Fibroblast of the aortic adventitia (primary cell): ENCODE results near the gene PRKAR1B. TPM values are rescaled to one million over a fixed set of nuclear protein-coding genes. Genes with fewer than 3 reads are reported as not detected.
"Not testable (repeated sequence)": the region's sequence is repeated elsewhere in the genome, so short reads cannot be mapped to it uniquely, and the experiment has no call there.

Source experiments
- DNase-seq: peaks from one replicate; pipeline ENCODE4 v3.0.0-alpha.2; 2010; ENCODE audit warnings: low read depth
- H3K4me3 ChIP-seq: 2 replicates; pipeline ENCODE4 v1.5.1; 2011; ENCODE audit warnings: low read depth, mild to moderate bottlenecking, control low read depth, low read length, moderate library complexity
- total RNA-seq: library from RNA; depleted of rRNA; stranded (reverse); fragments of >200 nt; gene quantifications from 2 replicates; pipeline ENCODE4 v1.2.3, GENCODE V29; 2012; ENCODE audit warnings: low replicate concordance
- TF ChIP-seq, protein P1 (sequence below): IDR thresholded peaks from 2 replicates; pipeline ENCODE4 v1.5.1; 2011; ENCODE audit warnings: mild to moderate bottlenecking, low read length, control low read depth, inconsistent platforms; ENCODE audit not compliant: insufficient read depth

PRKAR1B gene
- total RNA-seq, 1 donor = 7.0 TPM

GRCh38 chr7:620885-621284 is 106.2 kb downstream of the PRKAR1B start:
- H3K4me3 ChIP-seq = no peak overlapping the region
- TF ChIP-seq, protein P1, sequence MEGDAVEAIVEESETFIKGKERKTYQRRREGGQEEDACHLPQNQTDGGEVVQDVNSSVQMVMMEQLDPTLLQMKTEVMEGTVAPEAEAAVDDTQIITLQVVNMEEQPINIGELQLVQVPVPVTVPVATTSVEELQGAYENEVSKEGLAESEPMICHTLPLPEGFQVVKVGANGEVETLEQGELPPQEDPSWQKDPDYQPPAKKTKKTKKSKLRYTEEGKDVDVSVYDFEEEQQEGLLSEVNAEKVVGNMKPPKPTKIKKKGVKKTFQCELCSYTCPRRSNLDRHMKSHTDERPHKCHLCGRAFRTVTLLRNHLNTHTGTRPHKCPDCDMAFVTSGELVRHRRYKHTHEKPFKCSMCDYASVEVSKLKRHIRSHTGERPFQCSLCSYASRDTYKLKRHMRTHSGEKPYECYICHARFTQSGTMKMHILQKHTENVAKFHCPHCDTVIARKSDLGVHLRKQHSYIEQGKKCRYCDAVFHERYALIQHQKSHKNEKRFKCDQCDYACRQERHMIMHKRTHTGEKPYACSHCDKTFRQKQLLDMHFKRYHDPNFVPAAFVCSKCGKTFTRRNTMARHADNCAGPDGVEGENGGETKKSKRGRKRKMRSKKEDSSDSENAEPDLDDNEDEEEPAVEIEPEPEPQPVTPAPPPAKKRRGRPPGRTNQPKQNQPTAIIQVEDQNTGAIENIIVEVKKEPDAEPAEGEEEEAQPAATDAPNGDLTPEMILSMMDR = no peak
- DNase-seq = no peak

DNA sequence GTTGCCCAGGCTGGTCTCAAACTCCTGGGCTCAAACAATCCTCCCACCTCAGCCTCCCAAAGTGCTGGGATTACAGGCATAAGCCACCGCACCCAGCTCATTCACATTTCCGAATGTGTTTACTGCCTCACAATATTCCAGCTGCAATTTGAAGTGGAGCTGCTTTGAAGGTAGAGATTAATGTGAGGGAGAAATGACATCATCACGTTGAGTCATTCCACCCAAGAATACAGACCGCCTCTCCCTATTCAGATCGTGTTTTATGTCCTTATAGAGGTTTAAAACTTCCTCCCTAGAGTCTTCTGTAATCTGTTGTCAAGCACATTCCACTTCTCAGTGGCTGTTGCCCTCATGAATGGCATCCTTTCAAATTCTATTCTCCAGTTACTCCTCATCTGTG is 107.0 kb downstream of the PRKAR1B start:
- H3K4me3 ChIP-seq = no peak overlapping the region
- TF ChIP-seq, protein P1 = no peak
- DNase-seq = peak; percentile 43

GRCh38 chr7:619368-619840 is 107.7 kb downstream of the PRKAR1B start:
- TF ChIP-seq, protein P1 = no peak
- no peak for DNase-seq
- no peak overlapping the region for H3K4me3 ChIP-seq

- TF ChIP-seq, protein P1 = no peak
- no peak overlapping the region for H3K4me3 ChIP-seq
- no peak for DNase-seq
Observed at GRCh38 chr7:618539-619367, 108.3 kb downstream of the PRKAR1B start.

DNA sequence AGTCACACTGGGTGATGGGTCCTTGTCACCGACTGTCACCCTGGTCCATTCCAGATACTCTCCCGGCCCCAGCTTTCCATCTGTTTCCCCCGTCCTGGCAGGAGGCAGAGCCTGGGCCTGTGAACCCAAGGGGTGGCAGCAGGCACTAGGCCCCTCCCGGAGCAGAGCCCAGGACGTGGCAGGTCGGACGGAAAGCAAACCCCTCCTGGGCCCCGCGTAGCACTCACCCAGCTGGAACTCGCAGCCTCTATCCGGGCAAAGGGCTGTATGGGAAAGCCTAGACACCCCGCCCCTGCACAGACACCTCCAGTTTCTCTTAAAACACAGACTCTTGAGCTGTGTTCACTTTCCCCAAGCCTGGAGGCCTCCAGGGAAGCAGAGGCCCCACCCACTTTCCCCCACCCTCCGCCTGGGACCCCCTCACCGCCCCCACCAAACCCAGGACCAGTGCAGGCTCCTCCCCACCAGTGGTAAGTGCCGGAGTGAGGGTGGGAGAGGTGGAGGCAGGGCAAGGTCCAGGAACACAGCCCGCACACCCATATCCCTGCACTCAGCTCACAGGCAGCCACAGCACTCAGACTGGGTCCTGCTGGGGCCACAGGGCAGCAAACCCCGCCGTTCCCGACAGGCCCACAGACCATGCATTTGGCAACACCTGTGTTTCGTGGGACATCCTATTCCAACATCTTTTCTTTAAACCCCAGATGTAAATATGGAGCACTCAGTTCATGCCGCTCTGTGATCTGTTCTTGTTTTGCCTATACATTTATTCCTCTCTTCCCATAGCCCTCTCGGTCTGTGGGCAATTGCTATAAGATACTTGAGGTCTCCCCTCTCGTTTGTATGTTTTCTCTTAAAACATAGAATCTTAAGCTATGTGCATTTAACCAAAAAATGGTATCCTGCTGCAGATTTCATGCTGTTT is 109.2 kb downstream of the PRKAR1B start:
- DNase-seq = no peak

GRCh38 chr7:613442-614140 is 113.5 kb downstream of the PRKAR1B start:
- no peak for DNase-seq

More for the DNA sequence above, 109.2 kb downstream of the PRKAR1B start:
- TF ChIP-seq, protein P1 = no peak
- no peak overlapping the region for H3K4me3 ChIP-seq

DNA sequence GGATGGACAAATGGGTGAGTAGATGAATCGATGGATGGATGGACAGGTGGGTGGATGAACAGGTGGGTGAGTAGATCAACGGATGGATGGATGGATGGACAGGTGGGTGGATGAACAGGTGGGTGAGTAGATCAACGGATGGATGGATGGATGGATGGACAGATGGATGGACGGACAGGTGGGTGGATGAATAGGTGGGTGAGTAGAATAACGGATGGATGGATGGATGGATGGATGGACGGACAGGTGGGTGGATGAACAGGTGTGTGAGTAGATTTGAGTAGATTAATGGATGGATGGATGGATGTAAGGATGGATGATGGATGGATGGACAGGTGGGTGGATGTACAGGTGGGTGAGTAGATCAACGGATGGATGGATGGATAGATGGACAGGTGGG is 115.2 kb downstream of the PRKAR1B start:
- DNase-seq, H3K4me3 ChIP-seq: not testable (repeated sequence)

More at GRCh38 chr7:613442-614140, 113.5 kb downstream of the PRKAR1B start:
- H3K4me3 ChIP-seq = no peak overlapping the region
- TF ChIP-seq, protein P1 = no peak
